Neural cell (in vitro differentiated cells): ENCODE data around the gene ADH6.

ENCODE experiments used
- CTCF ChIP-seq: fragments of 450-650 bp; IDR thresholded peaks from 2 replicates; pipeline ENCODE4 v1.5.1; 2014; ENCODE audit warnings: antibody characterized with exemption, mild to moderate bottlenecking, moderate library complexity; ENCODE audit not compliant: poor library complexity, severe bottlenecking
- EP300 ChIP-seq: fragments of 450-650 bp; conservative IDR thresholded peaks from 2 replicates; pipeline ENCODE4 v1.6.1; 2014; ENCODE audit warnings: antibody characterized with exemption, mild to moderate bottlenecking, moderate library complexity; ENCODE audit not compliant: poor library complexity, severe bottlenecking
- EZH2 ChIP-seq: fragments of 200-600, 300-800 bp; shearing (Covaris generic), sonication (generic); IDR thresholded peaks from 2 replicates; pipeline ENCODE4 v1.6.1; 2014; ENCODE audit warnings: antibody characterized with exemption, low read length, borderline replicate concordance, mild to moderate bottlenecking; ENCODE audit not compliant: insufficient read depth, poor library complexity, severe bottlenecking
- MXI1 ChIP-seq: fragments of 450-650 bp; conservative IDR thresholded peaks from 2 replicates; pipeline ENCODE4 v1.6.1; 2014; ENCODE audit warnings: antibody characterized with exemption, mild to moderate bottlenecking; ENCODE audit not compliant: poor library complexity, severe bottlenecking
- POLR2AphosphoS5 ChIP-seq: IDR thresholded peaks from 2 replicates; pipeline ENCODE4 v1.6.1; 2012
- RAD21 ChIP-seq: fragments of 450-650 bp; conservative IDR thresholded peaks from 2 replicates; pipeline ENCODE4 v1.6.1; 2014; ENCODE audit warnings: antibody characterized with exemption, mild to moderate bottlenecking, moderate library complexity
- SMC3 ChIP-seq: fragments of 450-650 bp; conservative IDR thresholded peaks from 2 replicates; pipeline ENCODE4 v1.6.1; 2014; ENCODE audit warnings: antibody characterized with exemption, mild to moderate bottlenecking, moderate library complexity; ENCODE audit not compliant: poor library complexity
- TAF1 ChIP-seq: IDR thresholded peaks from 2 replicates; pipeline ENCODE4 v1.6.1; 2012; ENCODE audit warnings: low read depth

DNA sequence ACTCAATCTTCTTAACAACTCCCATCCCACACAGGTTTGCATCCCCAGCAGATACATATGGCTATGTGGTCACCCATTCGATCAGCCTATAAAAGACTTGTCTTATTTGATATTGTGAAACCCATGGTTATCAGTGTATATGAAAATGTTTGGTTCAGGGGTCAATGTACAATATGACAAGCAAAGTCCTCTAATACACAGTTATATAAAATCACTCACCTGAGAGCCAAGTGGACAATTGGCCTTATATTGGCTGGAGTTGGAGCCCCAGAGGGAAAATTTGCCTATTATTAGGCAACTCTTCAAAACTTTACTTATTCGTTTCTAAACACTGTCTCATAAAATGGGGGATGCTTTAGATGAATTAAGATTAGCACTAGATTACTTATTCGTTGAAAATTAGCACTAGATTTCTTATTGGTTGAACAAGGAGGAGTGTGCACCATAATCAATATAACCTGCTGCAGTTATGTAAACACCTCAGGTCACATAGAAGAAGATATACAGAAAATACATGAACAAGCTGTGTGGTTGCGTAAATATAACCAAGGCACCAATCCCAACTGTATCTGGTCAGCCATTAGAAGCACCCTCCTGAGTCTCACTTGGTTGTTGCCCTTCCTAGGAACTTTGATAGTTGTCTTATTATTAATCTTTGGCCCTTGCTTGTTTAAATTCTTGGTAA lies 64.2 kb downstream of the ADH6 start:
- no peak for TF ChIP-seq CTCF
- no peak for TF ChIP-seq POLR2AphosphoS5
- TF ChIP-seq EP300: no peak
- TF ChIP-seq MXI1: no peak
- no peak for TF ChIP-seq EZH2
- no peak for TF ChIP-seq TAF1
- no peak for TF ChIP-seq SMC3
- no peak for TF ChIP-seq RAD21
